ENCODE measurements around the gene NLRC5. TPM values are rescaled to one million over a fixed set of nuclear protein-coding genes. Genes with fewer than 3 reads are reported as not detected.
"Not testable (repeated sequence)": the region's sequence is repeated elsewhere in the genome, so short reads cannot be mapped to it uniquely, and the experiment has no call there.

NLRC5 gene
- total RNA-seq, 1 donor from 2014 or later: 29.9 TPM

- H4K20me1 ChIP-seq (ENCODE audit: insufficient read depth, low read length): no peaks in the 10 kb centered on the region
- no peaks in the 10 kb centered on the region for H3K27me3 ChIP-seq (ENCODE audit: insufficient read depth, low read length)
- Mint-ChIP-seq H3K9me3 (ENCODE audit: unreplicated experiment) (peaks cover 2% of the 10 kb centered on the region), H3K4me1 (ENCODE audit: low read depth, unreplicated experiment) (no peaks in the 10 kb centered on the region), H3K27me3 (ENCODE audit: low read depth, unreplicated experiment) (peaks cover 4% of the 10 kb centered on the region), H3K36me3 (ENCODE audit: low read depth, unreplicated experiment) (peaks cover 14% of the 10 kb centered on the region), H3K4me3 (ENCODE audit: unreplicated experiment) (no peak overlapping the region), H3K27ac (ENCODE audit: unreplicated experiment) (no peak overlapping the region)
- no peaks in the 10 kb centered on the region for H3K9me3 ChIP-seq (ENCODE audit: insufficient read depth, low read depth, low read length)
- FAIRE-seq (no peak), DNase-seq (ENCODE audit: low read depth) (peak; percentile 25)
- no peak overlapping the region for H3K27ac ChIP-seq (ENCODE audit: low read depth, low read length)
- H3K4me1 ChIP-seq (ENCODE audit: insufficient read depth, low read length): peaks cover 9% of the 10 kb centered on the region
- H3K79me2 ChIP-seq (ENCODE audit: insufficient read depth, low read length): no peaks in the 10 kb centered on the region
- no peak for TF ChIP-seq EZH2 (IDR thresholded peaks at IDR 0.05; ENCODE audit: insufficient read depth, low read length)
- TF ChIP-seq CTCF (IDR thresholded peaks at IDR 0.05; ENCODE audit: insufficient read depth, low read depth, low read length): no peak
- no peak overlapping the region for H3K4me3 ChIP-seq (ENCODE audit: insufficient read depth, low read depth, low read length)
- no peak overlapping the region for H3K9ac ChIP-seq (ENCODE audit: low read length)
- peaks cover 3% of the 10 kb centered on the region for H3K36me3 ChIP-seq (ENCODE audit: insufficient read depth, low read length)
- no peak overlapping the region for H3K4me2 ChIP-seq (ENCODE audit: low read length)
- H2AFZ ChIP-seq (ENCODE audit: low read depth, low read length): peak overlapping the region; percentile 1
Observed at GRCh38 chr16:57061084-57061905, 71.9 kb downstream of the NLRC5 start.

- no peak overlapping the region for H3K4me2 ChIP-seq (ENCODE audit: low read length)
- Mint-ChIP-seq H3K4me3 (ENCODE audit: unreplicated experiment) (no peak overlapping the region), H3K36me3 (ENCODE audit: low read depth, unreplicated experiment) (peaks cover 19% of the 10 kb centered on the region), H3K9me3 (ENCODE audit: unreplicated experiment) (peaks cover 2% of the 10 kb centered on the region), H3K27ac (ENCODE audit: unreplicated experiment) (no peak overlapping the region), H3K27me3 (ENCODE audit: low read depth, unreplicated experiment) (peaks cover 10% of the 10 kb centered on the region), H3K4me1 (ENCODE audit: low read depth, unreplicated experiment) (no peaks in the 10 kb centered on the region)
- H3K9ac ChIP-seq (ENCODE audit: low read length): no peak overlapping the region
- peaks cover 3% of the 10 kb centered on the region for H3K36me3 ChIP-seq (ENCODE audit: insufficient read depth, low read length)
- no peaks in the 10 kb centered on the region for H4K20me1 ChIP-seq (ENCODE audit: insufficient read depth, low read length)
- H3K4me3 ChIP-seq (ENCODE audit: insufficient read depth, low read depth, low read length): no peak overlapping the region
- FAIRE-seq (no peak), DNase-seq (ENCODE audit: low read depth) (no peak)
- no peak overlapping the region for H2AFZ ChIP-seq (ENCODE audit: low read depth, low read length)
- peaks cover 9% of the 10 kb centered on the region for H3K4me1 ChIP-seq (ENCODE audit: insufficient read depth, low read length)
- no peak overlapping the region for H3K27ac ChIP-seq (ENCODE audit: low read depth, low read length)
- no peaks in the 10 kb centered on the region for H3K27me3 ChIP-seq (ENCODE audit: insufficient read depth, low read length)
- no peaks in the 10 kb centered on the region for H3K79me2 ChIP-seq (ENCODE audit: insufficient read depth, low read length)
- TF ChIP-seq CTCF (IDR thresholded peaks at IDR 0.05; ENCODE audit: insufficient read depth, low read depth, low read length): no peak
- TF ChIP-seq EZH2 (IDR thresholded peaks at IDR 0.05; ENCODE audit: insufficient read depth, low read length): no peak
- H3K9me3 ChIP-seq (ENCODE audit: insufficient read depth, low read depth, low read length): no peaks in the 10 kb centered on the region
Observed at GRCh38 chr16:57062329-57062728, 73.0 kb downstream of the NLRC5 start.

GRCh38 chr16:57063189-57063588 is 73.8 kb downstream of the NLRC5 start:
- not testable (repeated sequence) for H3K27ac Mint-ChIP-seq (ENCODE audit: unreplicated experiment); H3K4me2 ChIP-seq (ENCODE audit: low read length); H2AFZ ChIP-seq (ENCODE audit: low read depth, low read length); H3K9ac ChIP-seq (ENCODE audit: low read length); H3K4me3 ChIP-seq (ENCODE audit: insufficient read depth, low read depth, low read length); H3K27me3 ChIP-seq (ENCODE audit: insufficient read depth, low read length); H4K20me1 ChIP-seq (ENCODE audit: insufficient read depth, low read length); H3K4me1 ChIP-seq (ENCODE audit: insufficient read depth, low read length); H3K4me1 Mint-ChIP-seq (ENCODE audit: low read depth, unreplicated experiment); H3K27ac ChIP-seq (ENCODE audit: low read depth, low read length); H3K9me3 Mint-ChIP-seq (ENCODE audit: unreplicated experiment); DNase-seq (ENCODE audit: low read depth); H3K4me3 Mint-ChIP-seq (ENCODE audit: unreplicated experiment); H3K9me3 ChIP-seq (ENCODE audit: insufficient read depth, low read depth, low read length); H3K79me2 ChIP-seq (ENCODE audit: insufficient read depth, low read length); H3K36me3 ChIP-seq (ENCODE audit: insufficient read depth, low read length); FAIRE-seq
- Mint-ChIP-seq H3K36me3 (ENCODE audit: low read depth, unreplicated experiment) (peaks cover 19% of the 10 kb centered on the region), H3K27me3 (ENCODE audit: low read depth, unreplicated experiment) (peaks cover 15% of the 10 kb centered on the region)
